Transverse colon (tissue), 4 donors: ENCODE data around the gene GALNT17. TPM values are rescaled to one million over a fixed set of nuclear protein-coding genes. Genes with fewer than 3 reads are reported as not detected.
"Not testable (repeated sequence)": the region's sequence is repeated elsewhere in the genome, so short reads cannot be mapped to it uniquely, and the experiment has no call there.

ENCODE experiments used
- DNase-seq: peaks from one replicate; pipeline ENCODE4 v3.0.0-alpha.2; 2019
- H3K27ac ChIP-seq, 4 donors: fragments of 200-600 bp; sonication (generic); 2 replicates each; pipeline ENCODE4 v1.5.1; 2016 to 2018; ENCODE audit warnings: inconsistent platforms in 4 of 4
- H3K27me3 ChIP-seq: fragments of 200-600 bp; sonication (generic); 2 replicates; pipeline ENCODE4 v1.5.1; 2017; ENCODE audit warnings: inconsistent platforms
- H3K36me3 ChIP-seq, 4 donors: fragments of 200-600 bp; sonication (generic); 2 replicates each; pipeline ENCODE4 v1.5.1; 2017 to 2019; ENCODE audit warnings: inconsistent platforms in 4 of 4
- H3K4me1 ChIP-seq, 4 donors: fragments of 200-600 bp; sonication (generic); 2 replicates each; pipeline ENCODE4 v1.5.1; 2017 to 2020; ENCODE audit warnings: inconsistent platforms in 4 of 4
- H3K4me3 ChIP-seq, 4 donors: fragments of 200-600 bp; sonication (generic); 1 replicate in 1 of 4; 2 replicates in 3 of 4; pipeline versions ENCODE4 v1.5.1 to v1.6.1; 2017 to 2019; ENCODE audit warnings: inconsistent platforms in 4 of 4
- H3K9me3 ChIP-seq, 2 donors: fragments of 200-600 bp; sonication (generic); 2 replicates each; pipeline ENCODE4 v1.5.1; 2017 to 2019; ENCODE audit warnings: inconsistent platforms in 2 of 2
- EP300 ChIP-seq: sonication (generic); formaldehyde crosslinking; IDR thresholded peaks from one replicate; pipeline ENCODE4 v1.6.1; 2017; ENCODE audit warnings: antibody characterized with exemption, low read depth
- POLR2A ChIP-seq: fragments of 450-650 bp; IDR thresholded peaks from one replicate; pipeline ENCODE4 v1.6.1; 2016; ENCODE audit warnings: antibody characterized with exemption, mild to moderate bottlenecking, moderate library complexity
- POLR2AphosphoS5 ChIP-seq, 3 donors: sonication (generic); formaldehyde crosslinking; IDR thresholded peaks; one replicate each; pipeline ENCODE4 v1.6.1; 2016; ENCODE audit warnings: antibody characterized with exemption in 3 of 3
- WGBS, 2 donors: methylation state at CpG; one replicate each; pipeline ENCODE4 v1.1.5; 2018; ENCODE audit warnings: low coverage in 1 of 2; 5-methylcytosine and 5-hydroxymethylcytosine counted together
- in situ Hi-C, 4 donors: fragments of 200-750 bp; cut with MboI; loops; one replicate each; pipeline versions ENCODE4 v1.15.0 to v1.15.1; 2017; ENCODE audit warnings: low sequenced_read_pairs in 3 of 4, low pct_ligation_motif_present in 1 of 4, low pct_unique_long_range_greater_than_20kb in 1 of 4
- intact Hi-C: fragments of 100-400 bp; cut with DNase I; formaldehyde crosslinking; loops from one replicate; pipeline ENCODE4 v1.15.1; 2023; ENCODE audit warnings: low total_unique reads
- total RNA-seq, 4 donors: library from RNA; depleted of rRNA; stranded (reverse); fragments of >200 nt; gene quantifications; one replicate each; pipeline ENCODE4 v1.1.0, GENCODE V29; 2016
- TF ChIP-seq, protein P1 (sequence below), 5 experiments: fragments of 200-600 bp in 3 of 5; fragments of 450-650 bp in 2 of 5; sonication (generic) in 3 of 5; IDR thresholded peaks; 1 replicate in 2 of 5; 2 replicates in 3 of 5; pipeline ENCODE4 v1.5.1; 2016 to 2017; ENCODE audit warnings: antibody characterized with exemption in 5 of 5, inconsistent platforms in 3 of 5, mild to moderate bottlenecking in 2 of 5, moderate library complexity in 1 of 5

GALNT17 gene
- total RNA-seq, 4 donors from 2014 or later, result 2.6 to 6.6 (median 5.7) TPM

DNA sequence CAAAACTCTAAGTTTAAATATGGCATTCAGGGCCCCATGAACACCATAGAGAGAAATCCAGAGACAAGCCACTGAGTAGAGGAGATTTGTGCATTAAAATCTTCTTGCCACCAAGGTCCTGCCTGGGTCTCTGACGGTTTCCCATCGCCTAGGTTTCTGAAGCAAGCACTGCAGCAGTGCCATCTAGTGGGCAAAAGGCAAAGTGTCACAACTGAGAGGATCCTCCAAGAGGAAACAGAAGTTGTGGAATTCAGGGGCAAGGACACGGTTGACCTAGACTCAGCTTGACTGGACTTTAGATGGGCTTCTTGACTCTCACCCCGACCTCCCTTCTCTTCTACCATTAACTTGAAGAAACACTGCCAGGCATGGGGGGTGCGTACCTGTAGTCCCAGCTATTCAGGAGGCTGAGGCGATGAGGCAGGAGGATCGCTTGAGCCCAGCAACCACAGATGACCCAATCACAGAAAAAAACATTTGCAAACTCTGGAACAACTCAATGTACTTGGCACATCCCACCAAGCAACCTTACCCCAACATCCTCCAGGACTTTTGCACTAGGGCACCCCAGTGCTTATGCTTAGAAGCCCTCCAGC lies 604.1 kb downstream of the GALNT17 start:
- no peaks in the 10 kb centered on the region for H3K36me3 ChIP-seq
- H3K4me3 ChIP-seq, result no peak overlapping the region
- intact Hi-C loops, result no loop called here
- H3K9me3 ChIP-seq, result no peaks in the 10 kb centered on the region
- peaks cover 0 to 9% (median 3%) of the 10 kb centered on the region in 4 donors for H3K4me1 ChIP-seq
- WGBS, 2 donors, result 41% methylated on average over 7 of the region's 7 CpGs; no CpG with 5 or more reads in 1 of the 2 donors
- TF ChIP-seq POLR2A (no peak), EP300 (no peak), POLR2AphosphoS5 (IDR thresholded peaks at IDR 0.05) (no peak)
- TF ChIP-seq, protein P1, sequence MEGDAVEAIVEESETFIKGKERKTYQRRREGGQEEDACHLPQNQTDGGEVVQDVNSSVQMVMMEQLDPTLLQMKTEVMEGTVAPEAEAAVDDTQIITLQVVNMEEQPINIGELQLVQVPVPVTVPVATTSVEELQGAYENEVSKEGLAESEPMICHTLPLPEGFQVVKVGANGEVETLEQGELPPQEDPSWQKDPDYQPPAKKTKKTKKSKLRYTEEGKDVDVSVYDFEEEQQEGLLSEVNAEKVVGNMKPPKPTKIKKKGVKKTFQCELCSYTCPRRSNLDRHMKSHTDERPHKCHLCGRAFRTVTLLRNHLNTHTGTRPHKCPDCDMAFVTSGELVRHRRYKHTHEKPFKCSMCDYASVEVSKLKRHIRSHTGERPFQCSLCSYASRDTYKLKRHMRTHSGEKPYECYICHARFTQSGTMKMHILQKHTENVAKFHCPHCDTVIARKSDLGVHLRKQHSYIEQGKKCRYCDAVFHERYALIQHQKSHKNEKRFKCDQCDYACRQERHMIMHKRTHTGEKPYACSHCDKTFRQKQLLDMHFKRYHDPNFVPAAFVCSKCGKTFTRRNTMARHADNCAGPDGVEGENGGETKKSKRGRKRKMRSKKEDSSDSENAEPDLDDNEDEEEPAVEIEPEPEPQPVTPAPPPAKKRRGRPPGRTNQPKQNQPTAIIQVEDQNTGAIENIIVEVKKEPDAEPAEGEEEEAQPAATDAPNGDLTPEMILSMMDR (IDR thresholded peaks at IDR 0.05), result peak; percentile 57 to 85 (median 77)
- H3K27me3 ChIP-seq, result no peaks in the 10 kb centered on the region
- in situ Hi-C loops, result loop anchor here (5.0 to 10.0 kb wide), 2 partner anchors 879 to 881 kb away; no protein-coding TSS in a partner anchor
- H3K27ac ChIP-seq, result no peak overlapping the region
- DNase-seq, result peak; percentile 54

DNA sequence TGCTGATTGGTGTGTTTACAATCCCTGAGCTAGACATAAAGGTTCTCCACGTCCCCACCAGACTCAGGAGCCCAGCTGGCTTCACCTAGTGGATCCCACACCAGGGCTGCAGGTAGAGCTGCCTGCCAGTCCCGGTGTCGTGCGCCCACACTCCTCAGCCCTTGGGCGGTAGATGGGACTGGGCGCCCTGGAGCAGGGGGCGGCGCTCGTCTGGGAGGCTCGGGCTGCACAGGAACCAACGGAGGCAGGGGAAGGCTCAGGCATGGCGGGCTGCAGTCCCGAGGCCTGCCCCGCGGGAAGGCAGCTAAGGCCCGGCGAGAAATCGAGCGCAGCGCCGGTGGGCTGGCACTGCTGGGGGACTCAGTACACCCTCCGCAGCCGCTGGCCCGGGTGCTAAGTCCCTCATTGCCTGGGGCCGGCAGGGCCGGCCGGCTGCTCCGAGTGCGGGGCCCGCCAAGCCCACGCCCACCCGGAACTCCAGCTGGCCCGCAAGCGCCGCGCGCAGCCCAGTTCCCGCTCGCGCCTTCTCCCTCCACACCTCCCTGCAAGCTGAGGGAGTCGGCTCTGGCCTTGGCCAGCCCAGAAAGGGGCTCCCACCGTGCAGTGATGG lies 606.1 kb downstream of the GALNT17 start:
- H3K4me1 ChIP-seq, H3K4me3 ChIP-seq, H3K9me3 ChIP-seq, DNase-seq, H3K36me3 ChIP-seq, H3K27ac ChIP-seq, intact Hi-C loops, H3K27me3 ChIP-seq: not testable (repeated sequence)
- WGBS, 2 donors, result 29 to 85% methylated on average over 1 to 18 of the region's 42 CpGs
- in situ Hi-C loops, result loop anchor here (5.0 to 10.0 kb wide), 2 partner anchors 881 to 883 kb away; no protein-coding TSS in a partner anchor

DNA sequence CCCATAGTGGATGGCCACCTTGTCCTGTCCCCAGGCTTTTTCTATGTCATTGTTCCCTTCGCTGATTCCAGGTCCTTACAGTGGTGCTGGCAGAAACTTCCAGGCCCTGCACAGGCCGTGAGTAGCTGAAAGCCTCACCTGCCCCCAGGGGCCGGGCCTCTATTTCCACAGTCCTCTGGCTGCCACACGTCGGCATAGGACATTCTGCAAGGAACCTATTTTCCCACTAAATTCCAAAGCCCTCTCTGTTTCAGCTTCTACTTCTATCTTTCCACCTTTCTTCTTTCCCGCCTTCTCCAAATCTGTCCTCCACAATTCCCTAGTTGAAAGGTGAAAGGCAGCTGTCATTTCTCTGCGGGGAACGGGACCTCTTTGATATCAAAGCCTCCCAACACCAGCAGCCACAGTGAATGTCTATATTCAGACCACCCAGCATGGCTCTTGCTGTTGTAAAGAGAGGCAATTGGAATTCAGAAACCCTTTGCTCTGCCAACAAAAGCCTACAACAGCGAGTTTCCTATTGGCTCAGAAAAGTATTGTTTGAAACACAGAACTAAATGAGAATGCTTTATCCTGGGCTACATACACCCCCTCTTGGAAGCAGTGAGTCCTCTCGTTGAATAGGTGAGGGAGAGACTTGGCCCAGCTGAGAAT lies 607.7 kb downstream of the GALNT17 start:
- DNase-seq, result no peak
- H3K4me1 ChIP-seq, result peaks cover 0 to 5% (median 0%) of the 10 kb centered on the region in 4 donors
- H3K27me3 ChIP-seq, result no peaks in the 10 kb centered on the region
- WGBS, 2 donors, result 69 to 75% methylated on average over 8 to 10 of the region's 10 CpGs
- no peak overlapping the region for H3K27ac ChIP-seq
- intact Hi-C loops (no loop called here), in situ Hi-C loops (loop anchor here (5.0 to 10.0 kb wide), 2 partner anchors 882 to 885 kb away; no protein-coding TSS in a partner anchor)
- H3K4me3 ChIP-seq, result no peak overlapping the region
- no peak for TF ChIP-seq EP300
- TF ChIP-seq, protein P1 (IDR thresholded peaks at IDR 0.05), result no peak
- no peaks in the 10 kb centered on the region for H3K36me3 ChIP-seq
- no peaks in the 10 kb centered on the region for H3K9me3 ChIP-seq

DNA sequence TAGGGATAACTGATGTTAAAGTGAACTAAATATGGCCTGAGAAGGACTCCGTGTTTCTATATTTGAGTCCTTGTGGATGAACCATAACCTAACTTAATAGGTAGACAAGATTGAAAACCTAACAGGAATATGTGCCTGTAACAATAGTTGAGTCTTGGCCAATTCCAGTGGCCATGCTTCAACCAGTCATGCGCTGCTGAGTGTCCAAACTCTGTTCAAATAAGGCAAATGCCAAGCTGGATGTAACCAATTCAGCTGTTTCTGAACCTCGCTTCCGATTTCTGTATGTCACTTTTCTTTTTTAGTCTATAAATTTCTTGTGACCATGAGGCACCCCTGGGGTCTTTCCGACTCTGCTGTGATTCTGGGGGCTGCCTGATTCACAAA lies 608.2 kb downstream of the GALNT17 start:
- no peaks in the 10 kb centered on the region for H3K27me3 ChIP-seq
- H3K36me3 ChIP-seq, result no peaks in the 10 kb centered on the region
- intact Hi-C loops, result no loop called here
- in situ Hi-C loops, result no loop called here
- H3K4me3 ChIP-seq, result no peak overlapping the region
- H3K9me3 ChIP-seq, result no peaks in the 10 kb centered on the region
- peaks cover 0 to 5% (median 0%) of the 10 kb centered on the region in 4 donors for H3K4me1 ChIP-seq
- TF ChIP-seq POLR2AphosphoS5 (IDR thresholded peaks at IDR 0.05) (no peak), POLR2A (no peak), EP300 (no peak)
- TF ChIP-seq, protein P1 (IDR thresholded peaks at IDR 0.05), result no peak
- H3K27ac ChIP-seq, result no peak overlapping the region
- 76 to 79% methylated on average over 2 to 5 of the region's 5 CpGs for WGBS, 2 donors
- no peak for DNase-seq
